H1 (cell line): Measurements from ENCODE around the gene TEAD1. TPM values are rescaled to one million over a fixed set of nuclear protein-coding genes. Genes with fewer than 3 reads are reported as not detected.

Experiments used
- CTCF ChIA-PET: fragments of 300-600 bp; sonication (Branson Sonifier 250); formaldehyde crosslinking; loops from one replicate; lab custom pipeline; 2021; ENCODE audit not compliant: partially characterized antibody; lab: Charles Lee
- POLR2A ChIA-PET: fragments of 300-600 bp; sonication (Branson Sonifier 250); formaldehyde crosslinking; loops from one replicate; lab custom pipeline; 2021; ENCODE audit warnings: inconsistent platforms; ENCODE audit not compliant: partially characterized antibody; lab: Charles Lee
- DNase-seq, 2 experiments: peaks; one replicate each; pipeline versions ENCODE4 v3.0.0 to v3.0.0-alpha.2; 2010 to 2022; ENCODE audit warnings: low spot score in 2 of 2, low read depth in 1 of 2, mixed read lengths in 1 of 2
- FAIRE-seq: peaks from 2 replicates; lab custom pipeline; 2011; peaks lifted over from hg19 to GRCh38; lab: Jason Lieb, UNC
- H2AFZ ChIP-seq: 2 replicates; pipeline ENCODE4 v1.8.1; 2012; ENCODE audit warnings: low read length, inconsistent platforms
- H2AK5ac ChIP-seq: 2 replicates; pipeline ENCODE4 v1.6.1; 2013; ENCODE audit warnings: low read depth, low read length
- H2BK120ac ChIP-seq: replicated peaks from 2 replicates; pipeline ENCODE3; 2013; ENCODE audit warnings: low read depth, low read length, inconsistent platforms
- H2BK12ac ChIP-seq: 2 replicates; pipeline ENCODE4 v1.6.1; 2013; ENCODE audit warnings: low read depth, low read length
- H2BK15ac ChIP-seq: 2 replicates; pipeline ENCODE4 v1.6.1; 2013; ENCODE audit warnings: low read length
- H2BK20ac ChIP-seq: 2 replicates; pipeline ENCODE4 v1.6.1; 2013; ENCODE audit warnings: low read length
- H2BK5ac ChIP-seq: 2 replicates; pipeline ENCODE4 v1.6.1; 2013; ENCODE audit warnings: low read depth, low read length
- H3K14ac ChIP-seq: 2 replicates; pipeline ENCODE4 v1.6.1; 2013; ENCODE audit warnings: inconsistent platforms; ENCODE audit not compliant: insufficient read length
- H3K18ac ChIP-seq: 2 replicates; pipeline ENCODE4 v1.6.1; 2013; ENCODE audit warnings: low read length; ENCODE audit errors: extremely low read depth
- H3K23ac ChIP-seq: 2 replicates; pipeline ENCODE4 v1.6.1; 2013; ENCODE audit warnings: inconsistent platforms; ENCODE audit not compliant: insufficient read length
- H3K23me2 ChIP-seq: 2 replicates; pipeline ENCODE4 v1.6.1; 2013; ENCODE audit warnings: low read depth, low read length
- H3K27ac ChIP-seq: 2 replicates; pipeline ENCODE4 v1.6.1; 2011; ENCODE audit warnings: low read depth, low read length, inconsistent platforms
- H3K27me3 ChIP-seq, 4 experiments: replicated peaks in 1 of 4; 1 replicate in 1 of 4; 2 replicates in 3 of 4; pipeline versions ENCODE4 v1.6.1 to v1.8.1; 2011 to 2013; ENCODE audit warnings: low read length in 3 of 4, mild to moderate bottlenecking in 3 of 4, inconsistent platforms in 2 of 4, mixed read lengths in 2 of 4, moderate library complexity in 1 of 4; ENCODE audit not compliant: control insufficient read depth in 3 of 4, insufficient read depth in 3 of 4; ENCODE audit errors: extremely low read depth in 1 of 4
- H3K36me3 ChIP-seq, 4 experiments: 2 replicates each; pipeline versions ENCODE4 v1.6.1 to v1.8.1; 2011 to 2013; ENCODE audit warnings: mild to moderate bottlenecking in 4 of 4, low read length in 3 of 4, moderate library complexity in 2 of 4, control low read depth in 1 of 4, inconsistent platforms in 1 of 4; ENCODE audit not compliant: insufficient read depth in 4 of 4, control insufficient read depth in 2 of 4
- H3K4ac ChIP-seq: replicated peaks from 2 replicates; pipeline ENCODE3; 2013; ENCODE audit warnings: low read length, low read depth, mixed read lengths, inconsistent platforms; ENCODE audit not compliant: insufficient read length
- H3K4me1 ChIP-seq, 4 experiments: replicated peaks in 1 of 4; 1 replicate in 1 of 4; 2 replicates in 3 of 4; pipeline versions ENCODE4 v1.6.1 to v1.8.1; 2011 to 2013; ENCODE audit warnings: low read length in 3 of 4, inconsistent platforms in 2 of 4, mixed read lengths in 1 of 4; ENCODE audit not compliant: insufficient read depth in 4 of 4, control insufficient read depth in 3 of 4
- H3K4me2 ChIP-seq, 2 experiments: 2 replicates each; pipeline versions ENCODE4 v1.6.1 to v1.8.1; 2011 to 2013; ENCODE audit warnings: low read depth in 2 of 2, low read length in 2 of 2, control low read depth in 1 of 2, inconsistent platforms in 1 of 2, mild to moderate bottlenecking in 1 of 2; ENCODE audit not compliant: insufficient read depth in 1 of 2
- H3K4me3 ChIP-seq, 4 experiments: fragments of 200-600, 300-600 bp in 1 of 4; sonication (generic), shearing (Covaris generic), sonication (Bioruptor Twin) in 1 of 4; 2 replicates each; pipeline versions ENCODE4 v1.5.1 to v1.8.1; 2011 to 2016; ENCODE audit warnings: low read length in 4 of 4, low read depth in 3 of 4, control low read depth in 2 of 4, inconsistent platforms in 2 of 4, mild to moderate bottlenecking in 2 of 4, mixed read lengths in 1 of 4, moderate library complexity in 1 of 4; ENCODE audit not compliant: insufficient read depth in 2 of 4; ENCODE audit errors: extremely low read depth in 1 of 4
- H3K56ac ChIP-seq: replicated peaks from 2 replicates; pipeline ENCODE3; 2013; ENCODE audit warnings: low read depth, mild to moderate bottlenecking, mixed read lengths, low read length, inconsistent platforms; ENCODE audit not compliant: insufficient read length
- H3K79me1 ChIP-seq: 2 replicates; pipeline ENCODE4 v1.6.1; 2013; ENCODE audit warnings: low read depth, low read length, control low read depth
- H3K79me2 ChIP-seq, 2 experiments: 2 replicates each; pipeline versions ENCODE4 v1.6.1 to v1.8.1; 2012 to 2013; ENCODE audit warnings: low read length in 2 of 2, mild to moderate bottlenecking in 2 of 2, inconsistent platforms in 1 of 2; ENCODE audit not compliant: insufficient read depth in 2 of 2, control insufficient read depth in 1 of 2
- H3K9ac ChIP-seq, 4 experiments: replicated peaks in 1 of 4; 1 replicate in 1 of 4; 2 replicates in 3 of 4; pipeline versions ENCODE4 v1.6.1 to v1.8.1; 2011 to 2013; ENCODE audit warnings: low read depth in 3 of 4, low read length in 3 of 4, control low read depth in 2 of 4, mild to moderate bottlenecking in 2 of 4, moderate library complexity in 2 of 4, inconsistent platforms in 1 of 4; ENCODE audit errors: extremely low read depth in 1 of 4
- H3K9me3 ChIP-seq, 2 experiments: 2 replicates each; pipeline versions ENCODE4 v1.6.1 to v1.8.1; 2012 to 2013; ENCODE audit warnings: mild to moderate bottlenecking in 2 of 2, moderate library complexity in 2 of 2, control low read depth in 1 of 2, inconsistent platforms in 1 of 2, low read depth in 1 of 2, low read length in 1 of 2, mixed read lengths in 1 of 2; ENCODE audit not compliant: insufficient read depth in 2 of 2
- H4K20me1 ChIP-seq, 2 experiments: replicated peaks in 1 of 2; 2 replicates each; pipeline versions ENCODE3 to v1.8.1; 2011 to 2013; ENCODE audit warnings: inconsistent platforms in 2 of 2, low read length in 2 of 2, mild to moderate bottlenecking in 1 of 2; ENCODE audit not compliant: insufficient read depth in 2 of 2, control insufficient read depth in 1 of 2
- H4K5ac ChIP-seq: 2 replicates; pipeline ENCODE4 v1.6.1; 2013; ENCODE audit warnings: low read length, low read depth, mixed read lengths, inconsistent platforms; ENCODE audit not compliant: insufficient read length
- H4K8ac ChIP-seq: 2 replicates; pipeline ENCODE4 v1.8.0; 2013; ENCODE audit warnings: mild to moderate bottlenecking, moderate library complexity, low read length, inconsistent platforms; ENCODE audit not compliant: insufficient read depth; ENCODE audit errors: extremely low read depth
- H4K91ac ChIP-seq: replicated peaks from 2 replicates; pipeline ENCODE3; 2013; ENCODE audit warnings: low read length, mixed read lengths, inconsistent platforms; ENCODE audit not compliant: insufficient read length
- BRCA1 ChIP-seq: IDR thresholded peaks from 2 replicates; pipeline ENCODE4 v1.6.1; 2012; ENCODE audit warnings: low read depth, low read length, improper control_type of control experiment
- MAFK ChIP-seq: IDR thresholded peaks from 2 replicates; pipeline ENCODE4 v1.6.1; 2012; ENCODE audit warnings: low read depth, mild to moderate bottlenecking, improper control_type of control experiment, low read length
- NRF1 ChIP-seq: IDR thresholded peaks from 2 replicates; pipeline ENCODE4 v1.6.1; 2011; ENCODE audit warnings: mild to moderate bottlenecking, low read depth, low read length, improper control_type of control experiment
- RAD21 ChIP-seq, 2 experiments: IDR thresholded peaks in 1 of 2; conservative IDR thresholded peaks in 1 of 2; 2 replicates each; pipeline ENCODE4 v1.6.1; 2011; ENCODE audit warnings: low read depth in 2 of 2, low read length in 2 of 2, improper control_type of control experiment in 1 of 2, inconsistent platforms in 1 of 2, mild to moderate bottlenecking in 1 of 2, moderate library complexity in 1 of 2
- SP1 ChIP-seq: IDR thresholded peaks from 2 replicates; pipeline ENCODE4 v1.6.1; 2011; ENCODE audit warnings: low read depth, low read length
- WGBS, 2 experiments: shearing (Covaris generic) in 1 of 2; methylation state at CpG; one replicate each; pipeline versions ENCODE4 v1.1.6 to v1.1.7; 2013 to 2015; ENCODE audit warnings: low lambda C conversion rate in 2 of 2, mixed read lengths in 2 of 2, inconsistent platforms in 1 of 2, low coverage in 1 of 2, missing lambda C conversion rate in 1 of 2; ENCODE audit not compliant: insufficient replicate concordance in 2 of 2, insufficient coverage in 1 of 2, insufficient read length in 1 of 2; ENCODE audit errors: extremely low coverage in 1 of 2, missing lambda C conversion rate in 1 of 2; 5-methylcytosine and 5-hydroxymethylcytosine counted together
- polyA plus RNA-seq, 7 experiments: library from polyadenylated mRNA; depleted of rRNA in 3 of 7; stranded (reverse) in 5 of 7; unstranded in 2 of 7; fragments of >200 nt in 5 of 7; fragments of 200-250 nt in 2 of 7; gene quantifications; 1 replicate in 5 of 7; 2 replicates in 1 of 7; 4 replicates in 1 of 7; pipeline versions ENCODE4 v1.2.1 to v1.2.3, GENCODE V29; 2011 to 2013; ENCODE audit warnings: missing spikeins in 2 of 7, mixed read lengths in 2 of 7
- total RNA-seq: library from RNA; stranded (reverse); fragmentation: NEBNext Ultra II Directional; extraction: Animal tissue kit (Norgen Biotek cat#: 25700); gene quantifications from 2 replicates; pipeline ENCODE4 v1.2.1, GENCODE V29; 2021
- TF ChIP-seq, protein P1 (sequence below), 3 experiments: IDR thresholded peaks; 1 replicate in 2 of 3; 2 replicates in 1 of 3; pipeline versions ENCODE4 v1.5.1 to v1.6.1; 2011; ENCODE audit warnings: low read length in 3 of 3, mild to moderate bottlenecking in 3 of 3, inconsistent platforms in 2 of 3, low read depth in 1 of 3, moderate library complexity in 1 of 3; ENCODE audit not compliant: insufficient read depth in 1 of 3; ENCODE audit errors: control extremely low read depth in 1 of 3
- TF ChIP-seq, protein P2 (sequence below): IDR thresholded peaks from 2 replicates; pipeline ENCODE4 v1.6.1; 2012; ENCODE audit warnings: inconsistent platforms

TEAD1 gene
- total and polyA plus RNA-seq, 2 of the 8 experiments (the other 6 are each of a cell fraction or from before 2014, with no cell fraction given) = 15.6 to 67.4 TPM

DNA sequence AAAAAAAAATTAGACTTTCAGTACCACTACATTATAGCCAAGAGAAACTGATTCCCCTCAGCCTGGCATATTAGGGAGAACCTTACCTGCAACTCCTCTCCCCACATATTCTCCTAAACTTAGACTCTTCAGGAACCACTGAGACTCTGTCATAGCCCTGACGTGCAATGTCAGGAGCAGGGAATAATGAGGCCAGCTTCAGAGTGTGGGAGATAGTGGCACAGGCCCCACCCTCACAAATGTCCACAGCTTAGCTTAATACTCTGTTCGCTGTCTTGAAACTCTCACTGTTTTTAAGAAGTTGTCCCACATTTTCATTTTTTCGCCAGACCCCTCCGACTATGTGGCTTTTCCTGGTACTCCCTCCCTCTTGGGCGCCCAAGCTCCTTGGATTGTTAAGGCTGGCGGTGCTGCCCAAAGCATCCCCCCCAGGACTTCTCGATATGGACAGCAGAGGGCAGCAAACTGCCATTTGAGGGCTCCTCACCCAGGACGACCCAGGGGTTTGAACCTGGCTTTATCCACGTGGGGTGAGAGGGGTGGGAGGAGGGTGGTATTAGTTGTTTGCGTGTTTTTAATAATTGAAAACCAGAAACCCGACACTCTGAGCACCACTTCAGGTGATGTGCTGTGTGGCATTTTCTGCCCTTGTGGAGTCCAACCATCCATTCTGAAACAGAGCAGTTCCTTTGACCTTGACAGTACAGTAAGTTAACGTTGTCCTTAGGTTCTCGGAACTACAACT, 289.7 kb downstream of the TEAD1 start:
- no peak overlapping the region for H3K56ac ChIP-seq
- no peak overlapping the region for H3K9ac ChIP-seq
- no peaks in the 10 kb centered on the region for H3K23me2 ChIP-seq
- H3K27ac ChIP-seq = no peak overlapping the region
- H3K79me2 ChIP-seq = no peaks in the 10 kb centered on the region
- TF ChIP-seq RAD21 (IDR thresholded peaks at IDR 0.05 in 1 of 2, conservative IDR thresholded peaks at IDR 0.05 in 1 of 2; ENCODE audit: low read depth in 2 of 2, low read length in 2 of 2) (peak; percentile 96 to 98), NRF1 (no peak), SP1 (no peak), BRCA1 (no peak), MAFK (no peak)
- TF ChIP-seq, protein P1, sequence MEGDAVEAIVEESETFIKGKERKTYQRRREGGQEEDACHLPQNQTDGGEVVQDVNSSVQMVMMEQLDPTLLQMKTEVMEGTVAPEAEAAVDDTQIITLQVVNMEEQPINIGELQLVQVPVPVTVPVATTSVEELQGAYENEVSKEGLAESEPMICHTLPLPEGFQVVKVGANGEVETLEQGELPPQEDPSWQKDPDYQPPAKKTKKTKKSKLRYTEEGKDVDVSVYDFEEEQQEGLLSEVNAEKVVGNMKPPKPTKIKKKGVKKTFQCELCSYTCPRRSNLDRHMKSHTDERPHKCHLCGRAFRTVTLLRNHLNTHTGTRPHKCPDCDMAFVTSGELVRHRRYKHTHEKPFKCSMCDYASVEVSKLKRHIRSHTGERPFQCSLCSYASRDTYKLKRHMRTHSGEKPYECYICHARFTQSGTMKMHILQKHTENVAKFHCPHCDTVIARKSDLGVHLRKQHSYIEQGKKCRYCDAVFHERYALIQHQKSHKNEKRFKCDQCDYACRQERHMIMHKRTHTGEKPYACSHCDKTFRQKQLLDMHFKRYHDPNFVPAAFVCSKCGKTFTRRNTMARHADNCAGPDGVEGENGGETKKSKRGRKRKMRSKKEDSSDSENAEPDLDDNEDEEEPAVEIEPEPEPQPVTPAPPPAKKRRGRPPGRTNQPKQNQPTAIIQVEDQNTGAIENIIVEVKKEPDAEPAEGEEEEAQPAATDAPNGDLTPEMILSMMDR (IDR thresholded peaks at IDR 0.05; ENCODE audit: control extremely low read depth in 1 of 3, insufficient read depth in 1 of 3, low read depth in 1 of 3, low read length in 3 of 3) = peak; percentile 66 to 90 (median 79)
- TF ChIP-seq, protein P2, sequence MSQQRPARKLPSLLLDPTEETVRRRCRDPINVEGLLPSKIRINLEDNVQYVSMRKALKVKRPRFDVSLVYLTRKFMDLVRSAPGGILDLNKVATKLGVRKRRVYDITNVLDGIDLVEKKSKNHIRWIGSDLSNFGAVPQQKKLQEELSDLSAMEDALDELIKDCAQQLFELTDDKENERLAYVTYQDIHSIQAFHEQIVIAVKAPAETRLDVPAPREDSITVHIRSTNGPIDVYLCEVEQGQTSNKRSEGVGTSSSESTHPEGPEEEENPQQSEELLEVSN = no peak
- H2BK12ac ChIP-seq = no peak overlapping the region; the same call in 1 of the 2 replicates
- no peak overlapping the region for H2AK5ac ChIP-seq
- H3K79me1 ChIP-seq = no peaks in the 10 kb centered on the region
- 28% methylated on average over 13 of the region's 13 CpGs; no CpG with 5 or more reads in 1 of the 2 experiments for WGBS, 2 experiments
- H4K8ac ChIP-seq = no peak overlapping the region
- no peak overlapping the region for H2BK5ac ChIP-seq
- no peaks in the 10 kb centered on the region for H4K20me1 ChIP-seq
- peak overlapping the region; percentile 94; the same call in 1 of the 2 replicates for H2AFZ ChIP-seq
- H3K36me3 ChIP-seq = no peaks in the 10 kb centered on the region
- FAIRE-seq (peak; percentile 77), DNase-seq (peak; percentile 49 to 92)
- no peak overlapping the region for H4K91ac ChIP-seq
- H3K27me3 ChIP-seq = no peaks in the 10 kb centered on the region
- no peak overlapping the region for H3K18ac ChIP-seq
- no peak overlapping the region for H3K14ac ChIP-seq
- H2BK120ac ChIP-seq = no peak overlapping the region
- H3K9me3 ChIP-seq = no peaks in the 10 kb centered on the region
- CTCF ChIA-PET = interaction anchor here (0.5 to 12.5 kb wide), 71 partner anchors 8 to 680 kb away, joined by 3 to 158 read pairs (median 4); partner anchors contain the start of gene RASSF10
- POLR2A ChIA-PET = no interaction called here
- H2BK15ac ChIP-seq = no peak overlapping the region
- peaks cover 0 to 2% (median 0%) of the 10 kb centered on the region in 4 experiments; a peak in 1 of 7 replicates for H3K4me1 ChIP-seq
- no peak overlapping the region for H3K4ac ChIP-seq
- H3K4me2 ChIP-seq = no peak overlapping the region; a peak in 1 of 4 replicates
- no peak overlapping the region for H3K4me3 ChIP-seq
- H3K23ac ChIP-seq = no peak overlapping the region
- H4K5ac ChIP-seq = no peak overlapping the region
- no peak overlapping the region for H2BK20ac ChIP-seq
